Prostate gland (tissue), 2 donors: Measurements from ENCODE around the gene CCER1.

Experiments used
- POLR2A ChIP-seq: fragments of 450-650 bp; IDR thresholded peaks from one replicate; pipeline ENCODE4 v1.6.1; 2016; ENCODE audit warnings: antibody characterized with exemption, mild to moderate bottlenecking
- POLR2AphosphoS5 ChIP-seq: sonication (generic); formaldehyde crosslinking; IDR thresholded peaks from one replicate; pipeline ENCODE4 v1.6.1; 2017; ENCODE audit warnings: antibody characterized with exemption
- TF ChIP-seq, protein P1 (sequence below), 4 experiments: fragments of 200-600 bp in 2 of 4; fragments of 450-650 bp in 2 of 4; sonication (generic) in 2 of 4; IDR thresholded peaks; 1 replicate in 3 of 4; 2 replicates in 1 of 4; pipeline ENCODE4 v1.5.1; 2016 to 2019; ENCODE audit warnings: antibody characterized with exemption in 4 of 4, mild to moderate bottlenecking in 2 of 4, moderate library complexity in 2 of 4

- TF ChIP-seq POLR2AphosphoS5 (no peak), POLR2A (no peak)
- TF ChIP-seq, protein P1, sequence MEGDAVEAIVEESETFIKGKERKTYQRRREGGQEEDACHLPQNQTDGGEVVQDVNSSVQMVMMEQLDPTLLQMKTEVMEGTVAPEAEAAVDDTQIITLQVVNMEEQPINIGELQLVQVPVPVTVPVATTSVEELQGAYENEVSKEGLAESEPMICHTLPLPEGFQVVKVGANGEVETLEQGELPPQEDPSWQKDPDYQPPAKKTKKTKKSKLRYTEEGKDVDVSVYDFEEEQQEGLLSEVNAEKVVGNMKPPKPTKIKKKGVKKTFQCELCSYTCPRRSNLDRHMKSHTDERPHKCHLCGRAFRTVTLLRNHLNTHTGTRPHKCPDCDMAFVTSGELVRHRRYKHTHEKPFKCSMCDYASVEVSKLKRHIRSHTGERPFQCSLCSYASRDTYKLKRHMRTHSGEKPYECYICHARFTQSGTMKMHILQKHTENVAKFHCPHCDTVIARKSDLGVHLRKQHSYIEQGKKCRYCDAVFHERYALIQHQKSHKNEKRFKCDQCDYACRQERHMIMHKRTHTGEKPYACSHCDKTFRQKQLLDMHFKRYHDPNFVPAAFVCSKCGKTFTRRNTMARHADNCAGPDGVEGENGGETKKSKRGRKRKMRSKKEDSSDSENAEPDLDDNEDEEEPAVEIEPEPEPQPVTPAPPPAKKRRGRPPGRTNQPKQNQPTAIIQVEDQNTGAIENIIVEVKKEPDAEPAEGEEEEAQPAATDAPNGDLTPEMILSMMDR (IDR thresholded peaks at IDR 0.05), result no peak
These were observed 35.6 kb upstream of the CCER1 start for GRCh38 chr12:90990611-90991010.
